Transverse colon (tissue), 4 donors: Measurements from ENCODE around the gene HBS1L. TPM values are rescaled to one million over a fixed set of nuclear protein-coding genes. Genes with fewer than 3 reads are reported as not detected.

ENCODE experiments used
- DNase-seq: peaks from one replicate; pipeline ENCODE4 v3.0.0-alpha.2; 2019
- H3K27ac ChIP-seq, 4 donors: fragments of 200-600 bp; sonication (generic); 2 replicates each; pipeline ENCODE4 v1.5.1; 2016 to 2018; ENCODE audit warnings: inconsistent platforms in 4 of 4
- H3K27me3 ChIP-seq: fragments of 200-600 bp; sonication (generic); 2 replicates; pipeline ENCODE4 v1.5.1; 2017; ENCODE audit warnings: inconsistent platforms
- H3K36me3 ChIP-seq, 4 donors: fragments of 200-600 bp; sonication (generic); 2 replicates each; pipeline ENCODE4 v1.5.1; 2017 to 2019; ENCODE audit warnings: inconsistent platforms in 4 of 4
- H3K4me1 ChIP-seq, 4 donors: fragments of 200-600 bp; sonication (generic); 2 replicates each; pipeline ENCODE4 v1.5.1; 2017 to 2020; ENCODE audit warnings: inconsistent platforms in 4 of 4
- H3K4me3 ChIP-seq, 4 donors: fragments of 200-600 bp; sonication (generic); 1 replicate in 1 of 4; 2 replicates in 3 of 4; pipeline versions ENCODE4 v1.5.1 to v1.6.1; 2017 to 2019; ENCODE audit warnings: inconsistent platforms in 4 of 4
- H3K9me3 ChIP-seq, 2 donors: fragments of 200-600 bp; sonication (generic); 2 replicates each; pipeline ENCODE4 v1.5.1; 2017 to 2019; ENCODE audit warnings: inconsistent platforms in 2 of 2
- EP300 ChIP-seq: sonication (generic); formaldehyde crosslinking; IDR thresholded peaks from one replicate; pipeline ENCODE4 v1.6.1; 2017; ENCODE audit warnings: antibody characterized with exemption, low read depth
- POLR2A ChIP-seq: fragments of 450-650 bp; IDR thresholded peaks from one replicate; pipeline ENCODE4 v1.6.1; 2016; ENCODE audit warnings: antibody characterized with exemption, mild to moderate bottlenecking, moderate library complexity
- POLR2AphosphoS5 ChIP-seq, 3 donors: sonication (generic); formaldehyde crosslinking; IDR thresholded peaks; one replicate each; pipeline ENCODE4 v1.6.1; 2016; ENCODE audit warnings: antibody characterized with exemption in 3 of 3
- WGBS, 2 donors: methylation state at CpG; one replicate each; pipeline ENCODE4 v1.1.5; 2018; ENCODE audit warnings: low coverage in 1 of 2; 5-methylcytosine and 5-hydroxymethylcytosine counted together
- in situ Hi-C, 4 donors: fragments of 200-750 bp; cut with MboI; loops; one replicate each; pipeline versions ENCODE4 v1.15.0 to v1.15.1; 2017; ENCODE audit warnings: low sequenced_read_pairs in 3 of 4, low pct_ligation_motif_present in 1 of 4, low pct_unique_long_range_greater_than_20kb in 1 of 4
- intact Hi-C: fragments of 100-400 bp; cut with DNase I; formaldehyde crosslinking; loops from one replicate; pipeline ENCODE4 v1.15.1; 2023; ENCODE audit warnings: low total_unique reads
- total RNA-seq, 4 donors: library from RNA; depleted of rRNA; stranded (reverse); fragments of >200 nt; gene quantifications; one replicate each; pipeline ENCODE4 v1.1.0, GENCODE V29; 2016
- TF ChIP-seq, protein P1 (sequence below), 5 experiments: fragments of 200-600 bp in 3 of 5; fragments of 450-650 bp in 2 of 5; sonication (generic) in 3 of 5; IDR thresholded peaks; 1 replicate in 2 of 5; 2 replicates in 3 of 5; pipeline ENCODE4 v1.5.1; 2016 to 2017; ENCODE audit warnings: antibody characterized with exemption in 5 of 5, inconsistent platforms in 3 of 5, mild to moderate bottlenecking in 2 of 5, moderate library complexity in 1 of 5

The HBS1L gene
- total RNA-seq, 4 donors from 2014 or later, result 18.9 to 33.2 (median 27.1) TPM

DNA sequence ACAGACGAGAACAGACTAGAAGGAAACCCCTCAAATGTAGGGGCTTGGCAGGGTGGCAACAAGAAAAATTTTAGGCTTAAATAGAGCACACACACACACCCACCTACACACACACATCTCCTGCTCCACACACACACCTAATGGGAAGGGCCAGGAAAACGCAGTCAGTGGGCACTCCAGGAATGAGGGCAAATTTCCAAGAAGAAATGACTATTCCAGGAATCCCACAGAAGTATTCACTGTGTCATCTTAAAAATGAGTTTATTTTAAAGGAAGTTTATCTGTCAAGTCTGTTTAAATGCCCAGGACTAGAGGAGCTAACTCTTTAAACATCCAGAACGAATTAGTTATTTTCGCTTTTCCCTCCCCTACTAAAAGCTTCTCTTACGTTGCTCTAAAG is 117.7 kb downstream of the HBS1L start:
- H3K4me1 ChIP-seq, result no peaks in the 10 kb centered on the region
- no peak for DNase-seq
- H3K36me3 ChIP-seq, result no peaks in the 10 kb centered on the region
- 79 to 80% methylated on average over 5 of the region's 5 CpGs for WGBS, 2 donors
- H3K4me3 ChIP-seq, result no peak overlapping the region
- intact Hi-C loops, result no loop called here
- in situ Hi-C loops, result loop anchor here in 1 of 4 donors (25.0 kb wide), 1 partner anchor 775 kb away; no protein-coding TSS in a partner anchor
- no peak overlapping the region for H3K27ac ChIP-seq
- no peaks in the 10 kb centered on the region for H3K27me3 ChIP-seq
- TF ChIP-seq, protein P1, sequence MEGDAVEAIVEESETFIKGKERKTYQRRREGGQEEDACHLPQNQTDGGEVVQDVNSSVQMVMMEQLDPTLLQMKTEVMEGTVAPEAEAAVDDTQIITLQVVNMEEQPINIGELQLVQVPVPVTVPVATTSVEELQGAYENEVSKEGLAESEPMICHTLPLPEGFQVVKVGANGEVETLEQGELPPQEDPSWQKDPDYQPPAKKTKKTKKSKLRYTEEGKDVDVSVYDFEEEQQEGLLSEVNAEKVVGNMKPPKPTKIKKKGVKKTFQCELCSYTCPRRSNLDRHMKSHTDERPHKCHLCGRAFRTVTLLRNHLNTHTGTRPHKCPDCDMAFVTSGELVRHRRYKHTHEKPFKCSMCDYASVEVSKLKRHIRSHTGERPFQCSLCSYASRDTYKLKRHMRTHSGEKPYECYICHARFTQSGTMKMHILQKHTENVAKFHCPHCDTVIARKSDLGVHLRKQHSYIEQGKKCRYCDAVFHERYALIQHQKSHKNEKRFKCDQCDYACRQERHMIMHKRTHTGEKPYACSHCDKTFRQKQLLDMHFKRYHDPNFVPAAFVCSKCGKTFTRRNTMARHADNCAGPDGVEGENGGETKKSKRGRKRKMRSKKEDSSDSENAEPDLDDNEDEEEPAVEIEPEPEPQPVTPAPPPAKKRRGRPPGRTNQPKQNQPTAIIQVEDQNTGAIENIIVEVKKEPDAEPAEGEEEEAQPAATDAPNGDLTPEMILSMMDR (IDR thresholded peaks at IDR 0.05), result no peak
- H3K9me3 ChIP-seq, result no peaks in the 10 kb centered on the region

DNA sequence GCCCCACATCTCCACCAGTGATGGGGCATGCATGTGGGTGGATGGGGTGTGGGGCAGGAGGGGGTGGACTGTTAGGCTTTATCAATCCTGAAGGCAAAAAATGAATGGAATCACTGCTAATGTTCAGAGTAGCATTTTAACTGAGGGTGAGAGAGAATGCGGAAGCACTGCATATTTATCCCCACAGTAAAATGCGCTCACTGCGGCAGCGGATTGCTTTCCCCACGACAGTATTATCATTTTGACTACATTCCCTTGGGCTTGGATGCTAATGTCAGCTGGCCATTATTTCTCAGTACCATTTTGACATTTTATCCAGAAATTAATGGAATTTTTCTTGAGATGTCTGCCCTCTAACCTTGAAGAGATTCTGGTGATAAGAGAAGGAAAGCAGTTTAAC is 118.1 kb downstream of the HBS1L start:
- Histone ChIP-seq H3K9me3 (no peaks in the 10 kb centered on the region), H3K4me3 (no peak overlapping the region), H3K27ac (no peak overlapping the region), H3K27me3 (no peaks in the 10 kb centered on the region), H3K4me1 (no peaks in the 10 kb centered on the region), H3K36me3 (no peaks in the 10 kb centered on the region)
- intact Hi-C loops, result no loop called here
- TF ChIP-seq EP300, result no peak
- TF ChIP-seq POLR2AphosphoS5 (IDR thresholded peaks at IDR 0.05), result no peak
- TF ChIP-seq, protein P1 (IDR thresholded peaks at IDR 0.05), result no peak
- TF ChIP-seq POLR2A, result no peak
- DNase-seq, result no peak
- WGBS, 2 donors, result 94 to 98% methylated on average over 5 of the region's 5 CpGs
- in situ Hi-C loops, result loop anchor here in 1 of 4 donors (25.0 kb wide), 1 partner anchor 774 kb away; no protein-coding TSS in a partner anchor

DNA sequence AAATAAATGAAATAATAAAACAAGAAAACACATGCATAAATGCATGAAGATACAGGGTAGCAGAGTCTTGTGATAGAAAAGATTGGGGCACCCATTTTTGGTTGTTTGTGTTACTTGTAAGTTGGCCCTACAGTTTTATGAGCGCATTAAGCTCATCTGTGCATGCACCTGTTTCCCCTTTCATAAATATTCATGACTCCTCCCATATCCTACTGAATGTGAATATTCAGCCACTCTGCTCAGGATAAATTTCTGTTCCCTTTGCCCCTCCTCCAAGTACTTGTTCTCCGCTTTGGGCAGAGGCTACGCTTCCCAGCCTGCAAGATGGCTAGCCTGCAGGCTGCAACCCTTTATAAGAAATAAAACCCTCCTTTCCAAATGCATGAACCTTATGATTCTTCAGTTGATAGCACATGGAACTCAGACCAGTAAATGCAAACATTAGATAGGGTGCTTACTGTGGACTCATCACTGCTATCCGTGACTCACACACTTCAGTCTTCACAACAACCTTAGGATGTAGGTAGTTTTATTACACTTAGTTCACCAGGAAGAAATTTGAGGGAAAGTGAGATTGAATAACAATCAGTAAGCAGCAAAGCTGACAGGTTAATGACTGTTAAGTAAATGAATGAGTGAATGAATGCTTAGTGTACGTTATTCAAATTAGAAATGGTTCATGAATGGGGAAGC is 119.7 kb downstream of the HBS1L start:
- TF ChIP-seq, protein P1 (IDR thresholded peaks at IDR 0.05), result no peak
- TF ChIP-seq EP300 (no peak), POLR2AphosphoS5 (IDR thresholded peaks at IDR 0.05) (no peak), POLR2A (no peak)
- in situ Hi-C loops, result loop anchor here in 1 of 4 donors (25.0 kb wide), 1 partner anchor 773 kb away; no protein-coding TSS in a partner anchor
- intact Hi-C loops, result no loop called here
- WGBS, 2 donors, result 85 to 91% methylated on average over 4 to 5 of the region's 5 CpGs
- no peak overlapping the region for H3K27ac ChIP-seq
- no peaks in the 10 kb centered on the region for H3K9me3 ChIP-seq
- H3K4me3 ChIP-seq, result no peak overlapping the region
- H3K27me3 ChIP-seq, result no peaks in the 10 kb centered on the region
- no peaks in the 10 kb centered on the region for H3K4me1 ChIP-seq
- no peak for DNase-seq
- no peaks in the 10 kb centered on the region for H3K36me3 ChIP-seq

DNA sequence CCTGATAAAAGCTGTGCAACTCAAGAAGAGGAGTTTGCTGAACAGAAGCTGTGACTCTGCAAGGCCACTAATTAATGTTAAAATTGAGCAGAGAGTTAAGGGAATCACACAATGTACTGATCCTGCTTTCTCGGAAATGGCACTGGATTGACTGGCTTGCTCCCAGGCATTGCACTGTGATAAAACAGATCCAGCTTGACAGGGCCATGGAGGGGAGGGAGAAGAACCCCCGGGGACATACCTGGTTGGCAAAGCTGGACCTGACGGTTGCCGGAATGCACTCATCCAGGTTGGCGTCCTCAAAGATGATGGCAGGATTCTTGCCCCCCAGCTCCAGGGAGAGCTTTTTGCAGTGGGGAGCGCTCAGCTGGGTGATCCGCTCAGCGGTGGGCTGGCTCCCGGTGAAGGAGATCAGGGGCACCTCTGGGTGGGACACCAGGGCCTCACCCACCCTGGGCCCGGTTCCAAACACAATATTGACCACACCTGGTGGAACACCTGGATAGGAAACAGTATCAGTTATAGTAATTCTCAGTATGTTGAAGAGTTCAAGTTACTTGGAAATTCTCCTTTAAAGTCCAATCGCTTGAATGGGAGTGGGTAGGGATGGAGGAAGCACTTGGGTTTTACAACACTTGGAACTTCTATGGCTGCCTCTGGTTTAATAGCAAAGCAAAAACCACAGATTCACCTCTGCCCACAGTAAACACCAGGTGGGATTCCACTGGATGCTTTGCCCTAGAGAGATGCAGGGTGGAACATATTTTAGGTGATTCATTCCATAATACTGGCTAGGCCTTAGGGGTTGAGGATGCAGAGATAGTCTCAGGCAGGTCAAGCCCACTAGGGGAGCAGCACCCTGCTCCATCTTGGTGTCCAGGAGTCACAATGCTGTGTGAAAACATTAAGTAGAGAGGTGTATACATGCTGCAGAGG is 121.8 kb downstream of the HBS1L start:
- no peaks in the 10 kb centered on the region for H3K9me3 ChIP-seq
- intact Hi-C loops, result no loop called here
- in situ Hi-C loops, result loop anchor here in 1 of 4 donors (25.0 kb wide), 1 partner anchor 771 kb away; no protein-coding TSS in a partner anchor
- H3K36me3 ChIP-seq, result no peaks in the 10 kb centered on the region
- H3K27ac ChIP-seq, result no peak overlapping the region
- H3K4me3 ChIP-seq, result no peak overlapping the region
- no peak for DNase-seq
- WGBS, 2 donors, result 83 to 89% methylated on average over 1 to 11 of the region's 11 CpGs
- no peak for TF ChIP-seq EP300
- TF ChIP-seq POLR2A, result no peak
- TF ChIP-seq, protein P1 (IDR thresholded peaks at IDR 0.05), result no peak
- no peak for TF ChIP-seq POLR2AphosphoS5 (IDR thresholded peaks at IDR 0.05)
- no peaks in the 10 kb centered on the region for H3K4me1 ChIP-seq
- H3K27me3 ChIP-seq, result no peaks in the 10 kb centered on the region
